ENCODE data around the gene TBC1D10B. TPM values are rescaled to one million over a fixed set of nuclear protein-coding genes. Genes with fewer than 3 reads are reported as not detected.

Gene TBC1D10B
- total and polyA plus RNA-seq, 9 donors: 18.4 to 46.9 (median 35.2) TPM

DNA sequence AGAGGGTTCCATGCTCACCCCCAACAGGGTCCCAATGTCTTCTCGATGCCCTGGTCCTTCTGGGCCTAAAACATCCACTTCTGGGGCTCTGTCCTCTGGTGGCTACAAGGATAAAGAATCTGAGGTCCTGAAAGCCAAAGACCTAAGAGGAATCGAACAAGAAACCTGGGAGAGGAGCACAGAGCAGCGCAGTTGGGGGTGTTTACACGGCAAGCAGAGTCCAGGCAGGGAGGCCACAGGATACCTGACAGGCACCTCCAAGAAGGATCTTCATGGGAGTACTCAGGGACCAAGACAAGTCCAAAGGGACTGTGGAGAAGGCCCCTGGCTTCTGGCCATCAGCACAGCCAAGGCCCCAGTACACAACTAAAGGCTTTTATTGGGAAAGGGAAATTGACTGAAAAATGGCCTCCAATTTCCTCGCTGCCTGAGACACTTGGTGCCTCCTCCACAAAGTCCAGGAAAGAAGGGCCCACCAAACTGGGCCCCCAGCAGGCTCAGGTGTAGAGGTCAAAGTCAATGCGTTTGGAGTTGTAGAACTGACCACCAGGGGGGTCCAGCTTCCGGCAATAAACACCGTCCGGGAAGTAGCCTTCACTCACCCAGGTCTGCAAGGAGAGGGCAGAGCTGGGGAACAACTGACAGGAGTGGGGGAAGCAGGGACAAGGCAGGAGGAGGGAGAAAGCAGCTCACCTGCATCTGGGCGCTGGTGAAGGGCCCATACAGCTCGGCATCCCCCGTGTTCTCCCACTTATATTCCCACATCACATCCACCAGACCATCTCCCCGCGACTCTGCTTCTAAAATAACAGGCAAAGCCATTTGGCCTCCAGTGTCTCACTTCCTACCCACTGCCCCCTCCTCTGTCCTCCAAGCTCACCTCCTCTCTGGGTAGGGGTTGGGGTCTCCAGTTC lies 17.5 kb downstream of the TBC1D10B start:
- no peak for TF ChIP-seq CTCF (IDR thresholded peaks at IDR 0.05)
- TF ChIP-seq EP300 (IDR thresholded peaks at IDR 0.05): no peak
- TF ChIP-seq POLR2A (IDR thresholded peaks at IDR 0.05): no peak
- WGBS, 3 donors: 73 to 77% (median 76%) methylated on average over 14 of the region's 14 CpGs
- Histone ChIP-seq H3K4me1 (ENCODE audit: insufficient read depth) (peaks cover 23% of the 10 kb centered on the region), H3K9me3 (no peaks in the 10 kb centered on the region), H3K27ac (no peak overlapping the region), H3K27me3 (no peaks in the 10 kb centered on the region), H3K36me3 (no peaks in the 10 kb centered on the region), H3K4me3 (no peak overlapping the region)
- peak in 2 of 5 donors; percentile 36 to 38 for DNase-seq
- intact Hi-C loops (cut with DNase I): no loop called here

- Histone ChIP-seq H3K36me3 (no peaks in the 10 kb centered on the region), H3K27ac (no peak overlapping the region), H3K4me1 (ENCODE audit: insufficient read depth) (peaks cover 23% of the 10 kb centered on the region), H3K27me3 (no peaks in the 10 kb centered on the region), H3K9me3 (no peaks in the 10 kb centered on the region), H3K4me3 (no peak overlapping the region)
- peak; percentile 81 to 90 (median 84) for DNase-seq
- intact Hi-C loops (cut with DNase I): no loop called here
- TF ChIP-seq EP300 (IDR thresholded peaks at IDR 0.05) (no peak), CTCF (IDR thresholded peaks at IDR 0.05) (no peak), POLR2A (IDR thresholded peaks at IDR 0.05) (no peak)
- WGBS, 3 donors: 57 to 60% (median 57%) methylated on average over 11 of the region's 11 CpGs
Observed at GRCh38 chr16:30351586-30352419, 18.5 kb downstream of the TBC1D10B start.

GRCh38 chr16:30351001-30351441 lies 19.3 kb downstream of the TBC1D10B start:
- Histone ChIP-seq H3K9me3 (no peaks in the 10 kb centered on the region), H3K4me1 (ENCODE audit: insufficient read depth) (peaks cover 20% of the 10 kb centered on the region), H3K4me3 (no peak overlapping the region), H3K36me3 (no peaks in the 10 kb centered on the region), H3K27me3 (no peaks in the 10 kb centered on the region), H3K27ac (no peak overlapping the region)
- no peak for TF ChIP-seq EP300 (IDR thresholded peaks at IDR 0.05)
- no peak for TF ChIP-seq POLR2A (IDR thresholded peaks at IDR 0.05)
- no peak for TF ChIP-seq CTCF (IDR thresholded peaks at IDR 0.05)
- WGBS, 3 donors: 83 to 90% (median 88%) methylated on average over 15 of the region's 15 CpGs
- peak in 1 of 5 donors; percentile 36 for DNase-seq
- intact Hi-C loops (cut with DNase I): no loop called here

DNA sequence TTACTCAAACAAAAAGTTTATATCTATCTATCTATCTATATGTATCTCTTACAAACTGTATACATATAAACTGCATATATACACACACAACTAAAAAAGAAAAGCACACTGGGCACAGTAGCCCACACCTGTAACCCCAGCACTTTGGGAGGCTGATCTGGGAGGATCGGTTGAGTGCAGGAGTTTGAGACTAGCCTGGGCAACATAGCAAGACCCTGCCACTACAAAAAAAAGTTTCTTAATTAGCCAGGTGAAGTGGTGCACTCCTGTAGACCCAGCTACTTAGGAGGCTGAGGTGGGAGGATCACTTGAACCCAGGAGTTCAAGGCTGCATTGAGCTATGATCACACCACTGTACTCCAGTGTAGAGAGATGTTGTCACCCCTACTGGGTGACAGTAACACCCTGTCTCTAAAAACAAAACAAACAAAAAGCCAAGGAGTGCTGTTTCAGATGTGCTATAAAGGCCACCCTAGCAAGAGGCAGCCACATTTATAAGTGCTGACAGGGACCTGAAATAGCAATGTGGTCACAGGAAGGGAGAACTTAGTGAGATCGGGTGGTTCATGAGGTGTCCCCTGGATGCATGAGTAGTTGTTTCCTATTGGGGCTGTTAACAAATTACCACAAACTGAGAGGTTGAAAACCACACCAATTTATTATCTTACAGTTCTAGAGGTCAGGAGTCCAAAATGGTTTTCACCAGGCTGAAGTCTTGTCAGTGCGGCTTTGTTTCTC lies 20.0 kb downstream of the TBC1D10B start:
- intact Hi-C loops (cut with DNase I): no loop called here
- Histone ChIP-seq H3K4me1 (ENCODE audit: insufficient read depth) (peaks cover 16% of the 10 kb centered on the region), H3K9me3 (no peaks in the 10 kb centered on the region), H3K36me3 (no peaks in the 10 kb centered on the region), H3K27ac (no peak overlapping the region), H3K4me3 (no peak overlapping the region), H3K27me3 (no peaks in the 10 kb centered on the region)
- DNase-seq: no peak
- 75 to 77% (median 75%) methylated on average over 3 of the region's 3 CpGs for WGBS, 3 donors
- TF ChIP-seq POLR2A (IDR thresholded peaks at IDR 0.05): no peak
- no peak for TF ChIP-seq CTCF (IDR thresholded peaks at IDR 0.05)
- TF ChIP-seq EP300 (IDR thresholded peaks at IDR 0.05): no peak

Data from ovary (tissue), 9 donors.